ENCODE results near the gene HOXB4.

The HOXB4 gene

DNA sequence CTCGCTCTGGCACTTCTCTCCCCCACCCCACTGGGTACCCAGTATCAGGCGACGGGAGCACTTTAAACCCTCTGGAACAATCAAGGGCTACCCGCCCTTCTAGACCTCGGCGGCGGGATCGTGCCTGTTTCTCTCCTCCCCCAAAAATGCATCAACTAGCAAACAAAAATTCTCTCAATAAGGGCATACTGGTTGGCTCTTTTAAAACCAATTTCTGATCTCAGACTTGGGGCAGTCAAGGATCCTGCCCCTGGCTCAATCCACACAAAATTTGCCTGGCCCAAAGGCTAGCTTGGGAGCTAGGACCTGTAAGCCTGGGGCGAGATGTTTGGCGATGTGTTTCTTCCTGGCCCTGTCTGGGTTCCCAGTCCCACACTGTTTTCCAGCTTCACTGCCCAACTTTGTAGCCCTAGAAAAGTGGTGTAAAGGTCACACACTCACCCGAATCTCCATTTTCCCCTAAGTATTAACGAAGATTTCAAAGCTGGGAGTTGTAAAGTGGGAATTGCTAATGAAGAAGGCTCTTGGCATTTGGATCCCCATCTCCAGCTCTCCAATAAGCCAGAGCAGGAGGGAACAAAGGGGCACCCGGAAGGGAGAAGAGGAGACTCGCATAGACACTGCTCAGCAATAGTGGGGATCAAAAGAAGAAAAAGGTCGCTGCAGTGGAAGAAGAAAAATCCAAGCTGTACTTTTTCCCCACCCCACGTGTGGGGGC is 18.9 kb downstream of the HOXB4 start:
- no peak for DNase-seq (ENCODE audit: low read depth, low spot score)

- DNase-seq (ENCODE audit: low read depth, low spot score): no peak
Measured at GRCh38 chr17:48558831-48559121, 19.4 kb downstream of the HOXB4 start.

DNA sequence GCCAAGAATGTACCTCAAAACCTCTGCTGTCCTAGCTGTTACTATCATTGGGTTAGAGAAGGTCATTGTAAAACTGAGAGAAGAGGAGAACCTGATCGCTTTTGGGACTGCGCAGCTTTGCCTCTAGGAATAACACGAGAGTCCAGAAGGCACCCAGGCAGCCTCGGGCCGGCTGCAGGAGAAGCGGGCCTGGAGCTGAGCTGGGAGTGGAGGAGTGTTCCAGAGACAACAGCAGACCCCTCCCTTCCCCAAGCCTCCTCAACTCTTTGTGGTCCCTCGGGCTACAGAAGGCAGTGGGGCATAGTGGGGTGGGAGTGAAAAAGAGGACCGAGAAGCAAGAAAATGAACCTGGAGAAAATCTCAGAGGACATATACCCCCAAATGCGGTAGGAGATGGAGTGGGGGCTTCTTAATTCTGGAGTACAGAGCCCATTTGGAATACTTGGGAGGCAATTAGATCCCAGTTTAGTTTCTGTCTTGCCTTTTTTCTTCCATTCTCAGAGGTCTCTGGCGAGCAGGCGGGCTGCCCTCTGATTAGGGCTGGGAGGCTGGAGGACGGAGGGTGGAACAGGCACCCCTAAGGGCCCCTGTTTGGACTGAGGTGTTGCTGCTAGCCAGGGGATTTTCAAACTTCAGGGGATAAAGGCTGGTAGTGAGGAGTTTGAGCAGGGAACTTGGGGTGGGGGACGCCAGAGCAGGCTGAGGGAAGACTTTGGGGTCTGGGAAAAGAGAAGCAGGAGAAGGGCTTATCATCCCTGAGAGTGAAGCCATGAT is 19.9 kb downstream of the HOXB4 start:
- DNase-seq (ENCODE audit: low read depth, low spot score): no peak

GRCh38 chr17:48556576-48557401 is 21.4 kb downstream of the HOXB4 start:
- DNase-seq (ENCODE audit: low read depth, low spot score): no peak

DNA sequence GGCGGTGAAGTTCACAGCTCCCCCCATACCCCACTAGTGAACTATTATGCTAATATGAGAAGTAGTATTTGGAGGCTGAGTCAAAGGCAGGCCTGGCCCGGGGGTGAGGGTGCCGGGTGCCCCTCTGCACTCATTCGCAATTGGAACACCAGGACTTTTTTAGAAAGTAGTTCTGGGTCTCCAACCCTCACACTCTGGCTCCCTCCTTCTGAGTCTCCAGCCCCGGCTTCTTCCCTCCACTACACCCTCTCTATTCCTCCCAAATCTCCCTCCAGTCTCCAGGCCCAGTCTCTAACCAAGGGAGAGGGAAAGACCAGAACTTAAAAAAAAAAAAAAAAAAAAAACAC is 21.9 kb downstream of the HOXB4 start:
- no peak for DNase-seq (ENCODE audit: low read depth, low spot score)

DNA sequence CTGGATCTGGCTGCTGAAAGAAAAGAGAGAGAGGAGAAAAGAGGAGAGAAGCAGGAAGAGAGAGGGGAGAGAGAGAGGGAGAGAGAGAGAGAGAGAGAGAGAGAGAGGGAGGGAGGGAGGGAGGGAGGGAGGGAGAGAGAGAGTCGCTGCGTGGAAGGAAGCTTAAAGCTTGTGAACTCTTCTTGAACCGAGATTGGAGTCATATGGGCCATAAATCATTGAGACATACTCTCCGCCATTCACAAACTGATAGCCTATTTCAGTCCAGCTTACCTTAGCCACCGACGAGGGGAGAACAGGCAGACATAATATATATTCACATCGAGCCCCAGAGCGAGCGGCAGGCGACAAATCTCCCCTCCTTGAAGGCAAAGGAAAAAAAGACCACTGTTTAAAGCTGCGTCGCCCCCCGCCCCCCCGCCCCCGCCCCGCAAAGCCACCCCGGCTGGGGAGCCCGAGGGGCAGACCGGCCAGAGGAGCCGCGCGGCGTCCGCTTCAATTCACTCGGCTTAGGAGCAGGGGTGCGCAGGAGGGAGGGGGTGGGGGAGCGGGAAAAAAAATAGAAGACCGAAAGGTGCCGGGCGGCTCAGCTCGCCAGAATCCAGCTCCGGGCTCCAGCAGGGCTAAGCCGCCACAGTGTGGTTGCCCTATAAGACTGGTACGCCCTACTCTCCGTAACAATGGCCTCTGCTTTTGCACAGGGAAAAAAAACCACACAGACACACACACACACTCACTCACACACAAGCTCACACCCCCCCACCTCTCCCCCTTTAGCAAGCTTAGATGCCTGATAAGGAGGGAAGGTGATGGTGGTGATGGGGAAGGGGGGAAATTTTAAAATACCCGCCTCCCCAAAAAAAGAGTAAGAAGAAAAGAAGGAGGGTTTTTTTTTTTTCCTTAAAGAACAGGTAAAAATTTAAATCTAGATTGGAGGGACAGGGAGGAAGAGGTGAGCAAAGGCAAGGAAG is 22.6 kb downstream of the HOXB4 start:
- DNase-seq (ENCODE audit: low read depth, low spot score): no peak

DNA sequence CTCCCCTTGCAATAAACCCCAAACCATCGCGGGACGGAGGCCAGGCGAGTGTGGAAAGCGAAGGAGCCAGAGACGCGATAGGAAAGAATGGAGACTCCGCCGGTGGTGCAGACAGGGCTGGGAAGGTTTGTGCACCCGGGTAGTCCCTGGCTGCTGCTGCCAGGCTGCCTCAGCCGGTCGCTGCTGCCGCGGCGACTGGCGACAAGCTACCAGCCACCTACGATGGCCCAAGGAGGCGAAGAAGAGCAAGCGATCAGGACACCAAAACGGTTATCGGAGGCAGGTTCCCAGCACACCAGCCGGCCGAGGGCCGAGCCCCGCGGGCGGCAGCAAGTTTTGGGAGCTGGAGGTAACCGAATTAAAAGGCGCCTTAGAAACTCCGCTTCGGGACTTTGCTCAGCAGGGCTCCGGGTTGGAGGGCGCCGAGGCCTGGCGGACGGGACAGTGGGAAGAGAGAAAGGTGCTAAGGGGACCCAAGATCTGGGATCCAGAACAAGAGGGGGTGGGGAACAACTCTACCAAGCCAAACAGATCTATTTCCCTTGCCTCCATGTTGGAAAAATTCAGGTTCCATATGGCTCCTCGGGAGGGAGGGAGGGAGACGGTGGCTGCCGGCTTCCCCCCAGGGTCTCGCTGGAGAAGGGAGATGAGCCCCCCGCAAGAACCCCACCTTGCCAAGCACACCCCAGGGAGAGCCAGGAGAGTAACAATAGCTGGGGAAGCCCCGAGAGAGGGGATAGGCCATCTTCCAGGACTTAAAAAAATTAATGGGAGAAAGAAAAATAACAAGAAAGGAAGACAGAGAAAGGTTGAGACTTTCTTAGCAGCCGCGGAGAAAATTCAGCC is 23.5 kb downstream of the HOXB4 start:
- no peak for DNase-seq (ENCODE audit: low read depth, low spot score)

GRCh38 chr17:48553826-48554225 is 24.3 kb downstream of the HOXB4 start:
- DNase-seq (ENCODE audit: low read depth, low spot score): no peak

GRCh38 chr17:48553190-48553547 is 25.0 kb downstream of the HOXB4 start:
- no peak for DNase-seq (ENCODE audit: low read depth, low spot score)

- DNase-seq (ENCODE audit: low read depth, low spot score): no peak
Measured at GRCh38 chr17:48552466-48553189, 25.5 kb downstream of the HOXB4 start.

- no peak for DNase-seq (ENCODE audit: low read depth, low spot score)
Measured at GRCh38 chr17:48551596-48552465, 26.3 kb downstream of the HOXB4 start.

DNA sequence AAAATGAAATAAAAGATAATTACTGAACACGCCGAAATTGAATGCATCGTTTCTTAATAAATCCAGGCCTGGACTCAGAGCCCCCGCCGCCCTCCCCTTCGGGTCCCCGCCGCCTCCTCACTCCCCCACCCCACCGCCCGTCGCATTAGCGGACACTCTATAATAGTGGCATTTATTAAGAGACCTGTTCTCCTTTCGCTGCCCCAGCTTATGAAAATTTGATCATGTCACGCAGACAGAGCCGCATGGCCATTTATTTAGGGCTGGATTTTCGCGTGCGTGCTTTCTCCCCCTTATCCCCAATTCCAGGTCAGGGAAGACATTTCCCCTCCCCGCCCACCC is 27.0 kb downstream of the HOXB4 start:
- no peak for DNase-seq (ENCODE audit: low read depth, low spot score)

- DNase-seq (ENCODE audit: low read depth, low spot score): no peak
Measured at GRCh38 chr17:48550502-48551213, 27.5 kb downstream of the HOXB4 start.

GRCh38 chr17:48549914-48550501 is 28.1 kb downstream of the HOXB4 start:
- no peak for DNase-seq (ENCODE audit: low read depth, low spot score)

GRCh38 chr17:48549281-48549630 is 28.9 kb downstream of the HOXB4 start:
- DNase-seq (ENCODE audit: low read depth, low spot score): no peak

DNA sequence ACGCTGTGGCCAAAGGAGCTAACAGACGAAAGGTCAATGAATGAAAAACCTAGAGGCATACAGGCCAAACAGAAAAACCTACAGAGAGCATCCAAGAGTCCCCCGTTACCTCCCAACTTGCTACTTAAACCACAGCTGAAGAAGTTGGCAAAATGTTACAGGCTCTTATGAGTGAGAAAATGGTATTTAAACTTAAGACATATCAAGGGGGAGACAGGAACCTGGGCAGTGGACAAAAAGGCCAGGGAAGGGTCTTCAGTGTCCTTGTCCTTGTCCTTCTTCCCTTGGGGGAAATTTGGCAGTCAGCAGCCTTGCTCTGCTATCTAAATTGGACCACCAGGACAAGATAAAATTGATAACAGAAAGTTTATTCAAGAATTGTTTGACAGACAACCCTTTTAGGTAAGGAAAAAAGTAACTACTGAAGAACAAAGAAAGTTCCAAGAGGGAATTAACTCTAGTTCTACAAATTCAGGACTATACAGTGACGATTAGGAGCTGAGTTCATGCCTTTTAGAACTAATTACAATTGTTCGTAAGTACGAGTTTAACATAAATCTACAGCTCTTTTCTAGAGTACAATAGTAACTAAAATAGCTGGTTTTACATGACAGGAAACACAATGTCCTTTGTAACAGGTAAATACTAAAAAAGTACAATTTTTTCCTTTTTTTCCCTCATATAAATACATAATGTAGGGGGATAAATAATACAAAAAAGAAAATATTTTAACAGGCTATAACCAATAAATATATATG is 29.4 kb downstream of the HOXB4 start:
- no peak for DNase-seq (ENCODE audit: low read depth, low spot score)

DNA sequence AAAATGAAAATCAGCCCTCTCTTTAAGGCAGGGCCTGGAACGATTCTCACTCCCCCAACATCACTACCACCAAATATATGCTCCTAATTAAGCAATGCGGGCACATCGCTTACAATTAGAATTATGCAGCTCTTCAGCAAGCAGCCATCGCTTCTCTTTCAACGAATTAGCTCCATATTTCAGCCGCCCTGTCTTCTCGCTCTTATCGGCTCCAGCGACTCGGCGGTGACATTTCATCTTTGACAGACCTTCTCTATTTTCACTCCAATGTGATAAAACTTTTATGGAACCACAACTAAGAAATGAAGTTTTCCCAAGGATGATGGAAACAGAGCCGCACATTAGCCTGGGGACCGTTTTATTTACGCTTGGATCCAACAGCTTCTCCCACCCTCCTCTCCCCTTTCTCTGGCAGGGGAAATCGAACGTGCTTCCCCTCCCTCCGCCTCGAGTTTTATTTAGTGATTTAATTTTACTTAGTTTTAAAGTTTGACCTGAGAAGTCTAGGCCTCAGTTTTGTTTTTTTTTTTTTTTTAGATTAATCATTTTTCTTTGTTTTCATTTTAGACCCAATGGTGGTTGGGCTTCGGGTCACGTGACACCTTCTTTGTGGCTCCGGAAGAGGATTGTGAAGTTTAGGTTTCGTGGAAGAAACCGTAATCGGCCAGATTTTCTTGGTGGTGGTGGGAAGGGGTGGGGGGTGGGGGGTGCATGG is 30.2 kb downstream of the HOXB4 start:
- no peak for DNase-seq (ENCODE audit: low read depth, low spot score)
